Lower leg skin (tissue), 4 donors: ENCODE results near the gene PDCD1. TPM values are rescaled to one million over a fixed set of nuclear protein-coding genes. Genes with fewer than 3 reads are reported as not detected.
"Not testable (repeated sequence)": the region's sequence is repeated elsewhere in the genome, so short reads cannot be mapped to it uniquely, and the experiment has no call there.

Experiments
- DNase-seq, 2 donors: peaks; one replicate each; pipeline ENCODE4 v3.0.0-alpha.2; 2019; ENCODE audit warnings: low spot score in 2 of 2
- H3K4me3 ChIP-seq: fragments of 200-600 bp; sonication (generic); 2 replicates; pipeline ENCODE4 v1.5.1; 2017; ENCODE audit warnings: mild to moderate bottlenecking, low read depth; ENCODE audit not compliant: poor library complexity, severe bottlenecking
- POLR2A ChIP-seq, 2 donors: fragments of 450-650 bp; IDR thresholded peaks; one replicate each; pipeline ENCODE4 v1.6.1; 2016 to 2017; ENCODE audit warnings: antibody characterized with exemption in 2 of 2, mild to moderate bottlenecking in 1 of 2, moderate library complexity in 1 of 2
- WGBS, 2 donors: methylation state at CpG; one replicate each; pipeline ENCODE4 v1.1.5; 2018; 5-methylcytosine and 5-hydroxymethylcytosine counted together
- intact Hi-C: fragments of 100-400 bp; cut with DNase I; formaldehyde crosslinking; loops from one replicate; pipeline ENCODE4 v1.15.0; 2023; ENCODE audit warnings: low total_unique reads
- total RNA-seq, 4 donors: library from RNA; depleted of rRNA; stranded (reverse); fragments of >200 nt; gene quantifications; one replicate each; pipeline ENCODE4 v1.1.0, GENCODE V29; 2016
- TF ChIP-seq, protein P1 (sequence below), 3 donors: fragments of 450-650 bp; IDR thresholded peaks; one replicate each; pipeline ENCODE4 v1.5.1; 2016; ENCODE audit warnings: antibody characterized with exemption in 3 of 3, mild to moderate bottlenecking in 3 of 3, moderate library complexity in 2 of 3

The PDCD1 gene
- total RNA-seq, 4 donors from 2014 or later, result 0.42 to 1.3 (median 0.86) TPM; not detected in 1

DNA sequence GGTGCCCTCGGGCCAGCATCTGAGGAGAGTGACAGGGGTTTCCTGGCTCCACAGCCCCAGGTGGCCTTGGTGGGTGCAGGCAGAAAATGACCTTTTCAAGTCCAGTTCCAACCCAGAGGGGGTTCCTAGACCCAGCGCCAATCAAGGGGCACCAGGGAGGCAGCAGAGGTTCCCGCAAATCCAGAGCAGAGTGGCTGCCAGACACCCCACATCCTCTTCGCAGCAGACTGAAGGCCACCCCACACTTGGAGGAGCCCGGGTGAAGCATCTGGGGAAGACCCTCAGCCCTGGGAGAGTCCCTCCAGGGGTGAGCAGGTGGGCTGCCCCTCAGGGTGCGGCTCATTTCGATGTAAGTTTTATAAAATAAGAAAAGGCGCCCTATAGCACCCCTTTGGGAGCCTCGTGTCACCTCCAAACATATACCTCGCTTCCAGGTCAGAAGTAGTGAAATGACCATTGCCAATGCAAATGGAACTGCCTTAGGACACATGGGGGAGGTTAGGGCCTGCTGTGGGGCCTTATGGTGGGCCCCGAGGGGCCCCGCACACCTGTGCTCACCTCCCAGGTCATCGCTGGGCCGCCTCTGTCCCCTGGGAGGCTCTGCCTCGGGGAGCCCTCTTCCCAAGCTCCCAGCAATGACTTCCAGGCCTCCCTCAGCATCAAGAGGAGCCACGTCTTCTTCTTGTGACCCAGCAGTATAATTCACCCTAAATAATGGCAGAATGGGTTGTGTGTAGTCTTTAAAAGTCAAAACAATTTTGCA lies 21.8 kb upstream of the PDCD1 start:
- DNase-seq, result no peak
- WGBS, 2 donors, result 70 to 71% methylated on average over 12 to 16 of the region's 16 CpGs
- H3K4me3 ChIP-seq, result no peak overlapping the region
- intact Hi-C loops, result loop anchor here (10.0 kb wide), 1 partner anchor 376 kb away; the partner anchor contains the start of gene STK25
- TF ChIP-seq, protein P1, sequence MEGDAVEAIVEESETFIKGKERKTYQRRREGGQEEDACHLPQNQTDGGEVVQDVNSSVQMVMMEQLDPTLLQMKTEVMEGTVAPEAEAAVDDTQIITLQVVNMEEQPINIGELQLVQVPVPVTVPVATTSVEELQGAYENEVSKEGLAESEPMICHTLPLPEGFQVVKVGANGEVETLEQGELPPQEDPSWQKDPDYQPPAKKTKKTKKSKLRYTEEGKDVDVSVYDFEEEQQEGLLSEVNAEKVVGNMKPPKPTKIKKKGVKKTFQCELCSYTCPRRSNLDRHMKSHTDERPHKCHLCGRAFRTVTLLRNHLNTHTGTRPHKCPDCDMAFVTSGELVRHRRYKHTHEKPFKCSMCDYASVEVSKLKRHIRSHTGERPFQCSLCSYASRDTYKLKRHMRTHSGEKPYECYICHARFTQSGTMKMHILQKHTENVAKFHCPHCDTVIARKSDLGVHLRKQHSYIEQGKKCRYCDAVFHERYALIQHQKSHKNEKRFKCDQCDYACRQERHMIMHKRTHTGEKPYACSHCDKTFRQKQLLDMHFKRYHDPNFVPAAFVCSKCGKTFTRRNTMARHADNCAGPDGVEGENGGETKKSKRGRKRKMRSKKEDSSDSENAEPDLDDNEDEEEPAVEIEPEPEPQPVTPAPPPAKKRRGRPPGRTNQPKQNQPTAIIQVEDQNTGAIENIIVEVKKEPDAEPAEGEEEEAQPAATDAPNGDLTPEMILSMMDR (IDR thresholded peaks at IDR 0.05), result no peak
- no peak for TF ChIP-seq POLR2A (IDR thresholded peaks at IDR 0.05)

DNA sequence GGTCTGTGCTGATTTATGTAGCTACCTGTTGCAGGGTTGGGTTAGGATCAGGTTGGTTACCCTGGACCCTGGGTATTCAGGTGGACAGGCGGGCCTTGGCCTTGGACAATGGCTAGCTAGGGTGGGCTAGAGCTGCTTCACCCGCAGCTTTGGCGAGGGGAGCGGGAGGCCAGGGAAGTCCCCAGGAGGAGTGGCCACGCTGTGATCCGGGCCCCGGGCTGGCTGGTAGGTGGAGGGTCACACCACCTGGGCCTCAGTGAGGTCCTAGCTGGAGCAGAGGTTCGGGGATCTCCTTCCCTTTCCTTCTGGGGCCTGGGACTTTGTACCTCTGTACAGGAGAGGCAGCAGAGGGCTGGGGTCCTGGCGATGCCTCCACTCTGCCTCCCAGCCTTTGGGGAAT lies 20.6 kb upstream of the PDCD1 start:
- no peak for DNase-seq
- no peak overlapping the region for H3K4me3 ChIP-seq
- intact Hi-C loops, result no loop called here
- no peak for TF ChIP-seq POLR2A (IDR thresholded peaks at IDR 0.05)
- TF ChIP-seq, protein P1 (IDR thresholded peaks at IDR 0.05), result no peak
- WGBS, 2 donors, result 92 to 96% methylated on average over 3 to 9 of the region's 9 CpGs

DNA sequence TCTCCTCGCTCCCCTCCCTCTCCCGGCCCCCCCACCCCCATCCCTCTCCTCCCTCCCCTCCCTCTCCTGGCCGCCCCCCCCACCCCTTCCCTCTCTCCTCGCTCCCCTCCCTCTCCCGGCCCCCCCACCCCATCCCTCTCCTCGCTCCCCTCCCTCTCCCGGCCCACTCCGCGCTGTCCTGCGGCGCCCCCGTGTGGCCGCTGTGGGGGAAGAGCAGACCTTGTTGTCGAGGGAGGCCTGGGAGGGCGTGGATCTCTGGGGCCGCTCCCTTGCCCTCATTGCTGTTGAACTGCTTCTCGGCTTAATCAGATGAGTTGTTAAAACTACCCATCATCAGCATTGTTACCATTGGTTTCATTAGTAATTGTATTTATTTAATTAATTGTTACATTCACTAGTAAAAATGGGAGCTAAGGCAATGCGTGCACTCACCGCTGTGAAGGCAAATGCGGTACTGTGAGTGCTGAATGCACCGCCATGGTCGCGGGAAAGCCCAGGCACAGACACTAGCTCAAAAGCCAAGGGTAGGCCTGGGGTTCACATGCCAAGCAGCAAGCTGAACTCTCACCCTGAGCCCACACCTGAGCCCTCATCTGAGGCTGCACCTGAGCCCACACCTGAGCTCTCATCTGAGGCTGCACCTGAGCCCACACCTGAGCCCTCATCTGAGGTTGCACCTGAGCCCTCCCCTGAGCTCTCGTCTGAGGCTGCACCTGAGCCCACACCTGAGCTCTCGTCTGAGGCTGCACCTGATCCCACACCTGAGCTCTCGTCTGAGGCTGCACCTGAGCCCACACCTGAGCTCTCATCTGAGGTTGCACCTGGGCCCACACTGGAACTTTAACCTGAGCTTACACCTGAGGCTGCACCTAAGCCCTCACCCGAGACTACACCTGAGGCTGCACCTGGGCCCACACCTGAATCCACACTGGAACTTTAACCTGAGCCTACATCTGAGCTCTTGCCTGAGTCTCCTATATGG lies 19.6 kb upstream of the PDCD1 start:
- no peak for TF ChIP-seq POLR2A (IDR thresholded peaks at IDR 0.05)
- TF ChIP-seq, protein P1 (IDR thresholded peaks at IDR 0.05), result no peak
- peak; percentile 57 to 94 for DNase-seq
- H3K4me3 ChIP-seq, result no peak overlapping the region
- WGBS, 2 donors, result 30 to 37% methylated on average over 16 to 21 of the region's 27 CpGs
- intact Hi-C loops, result no loop called here

DNA sequence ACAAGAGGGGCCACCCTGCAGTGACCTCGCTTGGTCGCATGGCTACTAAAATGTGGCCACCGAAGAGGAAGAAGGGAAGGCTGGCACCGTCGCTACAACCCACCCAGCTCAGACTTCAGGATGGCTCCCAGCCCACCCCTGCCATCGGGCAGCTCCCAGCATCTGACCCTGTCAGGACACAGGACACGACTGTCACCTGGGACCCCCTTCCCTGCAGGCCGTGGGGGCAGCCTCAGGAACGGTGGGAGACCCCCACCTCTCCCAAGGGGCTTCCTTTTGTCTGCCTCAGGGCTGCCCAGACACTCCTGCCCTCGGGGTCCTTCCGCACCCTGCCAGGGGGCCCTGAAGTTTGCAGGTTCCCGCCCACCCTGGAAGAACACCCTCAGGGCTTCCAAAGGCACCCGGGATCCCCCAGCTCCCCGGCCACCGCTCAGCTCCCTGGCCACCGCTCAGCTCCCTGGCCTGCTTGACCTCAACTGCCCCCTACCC lies 18.5 kb upstream of the PDCD1 start:
- no peak for TF ChIP-seq POLR2A (IDR thresholded peaks at IDR 0.05)
- TF ChIP-seq, protein P1 (IDR thresholded peaks at IDR 0.05), result no peak

DNA sequence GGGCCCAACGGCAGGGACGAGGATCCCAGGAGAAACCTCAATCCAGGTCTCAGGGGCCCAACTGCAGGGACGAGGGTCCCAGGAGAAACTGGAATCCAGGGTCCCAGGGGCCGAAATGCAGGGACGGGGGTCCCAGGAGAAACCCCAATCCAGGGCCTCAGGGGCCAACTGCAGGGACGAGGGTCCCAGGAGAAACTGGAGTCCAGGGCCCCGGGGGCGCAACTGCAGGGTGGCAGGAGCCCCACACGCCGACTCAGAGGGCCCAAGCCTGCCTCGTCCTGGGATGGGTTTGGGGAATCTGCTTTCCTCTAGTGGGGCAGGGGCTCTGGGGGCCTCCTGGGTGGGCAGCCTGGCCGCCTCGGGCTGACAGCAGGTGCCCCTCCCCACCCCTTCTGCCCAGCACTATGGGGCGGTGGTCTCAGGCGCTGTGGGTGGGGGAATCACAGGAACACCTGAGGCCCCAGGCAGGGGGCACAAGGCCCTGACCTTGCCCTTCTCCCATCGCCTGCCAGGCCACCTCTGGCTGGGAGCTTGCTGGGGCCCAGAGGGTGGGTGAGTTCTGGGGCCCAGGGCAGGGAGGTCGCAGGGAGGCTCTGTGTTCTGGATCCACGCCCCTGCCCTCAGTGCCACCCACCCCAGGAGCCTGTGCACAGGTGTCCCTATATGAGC lies 18.0 kb upstream of the PDCD1 start:
- no peak for DNase-seq
- no peak for TF ChIP-seq POLR2A (IDR thresholded peaks at IDR 0.05)
- intact Hi-C loops, result no loop called here
- H3K4me3 ChIP-seq, result no peak overlapping the region
- WGBS, 2 donors, result 83 to 86% methylated on average over 16 of the region's 18 CpGs

More for the DNA sequence above, 18.5 kb upstream of the PDCD1 start:
- no peak for DNase-seq
- no peak overlapping the region for H3K4me3 ChIP-seq
- intact Hi-C loops, result no loop called here
- WGBS, 2 donors, result 65 to 69% methylated on average over 10 to 12 of the region's 16 CpGs

DNA sequence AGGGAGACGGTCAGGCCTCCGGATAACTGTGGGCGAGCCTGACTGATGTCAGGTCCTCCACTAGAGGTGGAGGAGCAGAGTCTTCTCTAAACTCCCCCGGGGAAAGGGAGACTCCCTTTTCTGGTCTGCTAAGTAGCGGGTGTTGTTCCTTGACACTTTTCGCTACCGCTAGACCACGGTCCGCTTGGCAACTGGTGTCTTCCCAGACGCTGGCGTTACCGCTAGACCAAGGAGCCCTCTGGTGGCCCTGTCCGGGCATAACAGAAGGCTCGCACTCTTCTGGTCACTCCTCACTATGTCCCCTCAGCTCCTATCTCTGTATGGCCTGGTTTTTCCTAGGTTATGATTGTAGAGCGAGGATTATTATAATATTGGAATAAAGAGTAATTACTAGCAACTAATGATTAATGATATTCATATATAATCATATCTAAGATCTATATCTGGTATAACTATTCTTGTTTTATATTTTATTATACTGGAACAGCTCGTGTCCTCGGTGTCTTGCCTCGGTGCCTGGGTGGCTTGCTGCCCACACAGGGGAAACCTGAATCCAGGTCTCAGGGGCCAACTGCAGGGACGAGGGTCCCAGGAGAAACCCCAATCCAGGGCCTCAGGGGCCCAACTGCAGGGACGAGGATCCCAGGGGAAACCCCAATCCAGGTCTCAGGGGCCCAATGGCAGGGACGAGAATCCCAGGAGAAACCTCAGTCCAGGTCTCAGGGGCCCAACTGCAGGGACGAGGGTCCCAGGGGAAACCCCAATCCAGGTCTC lies 17.2 kb upstream of the PDCD1 start:
- WGBS, 2 donors, result 45 to 70% methylated on average over 14 to 22 of the region's 22 CpGs
- H3K4me3 ChIP-seq, intact Hi-C loops, DNase-seq: not testable (repeated sequence)
